Fibroblast of skin of abdomen (primary cell): Measurements from ENCODE around the gene CAMSAP1.

Source experiments
- DNase-seq: peaks from one replicate; pipeline ENCODE4 v3.0.0-alpha.2; 2013

The CAMSAP1 gene

DNA sequence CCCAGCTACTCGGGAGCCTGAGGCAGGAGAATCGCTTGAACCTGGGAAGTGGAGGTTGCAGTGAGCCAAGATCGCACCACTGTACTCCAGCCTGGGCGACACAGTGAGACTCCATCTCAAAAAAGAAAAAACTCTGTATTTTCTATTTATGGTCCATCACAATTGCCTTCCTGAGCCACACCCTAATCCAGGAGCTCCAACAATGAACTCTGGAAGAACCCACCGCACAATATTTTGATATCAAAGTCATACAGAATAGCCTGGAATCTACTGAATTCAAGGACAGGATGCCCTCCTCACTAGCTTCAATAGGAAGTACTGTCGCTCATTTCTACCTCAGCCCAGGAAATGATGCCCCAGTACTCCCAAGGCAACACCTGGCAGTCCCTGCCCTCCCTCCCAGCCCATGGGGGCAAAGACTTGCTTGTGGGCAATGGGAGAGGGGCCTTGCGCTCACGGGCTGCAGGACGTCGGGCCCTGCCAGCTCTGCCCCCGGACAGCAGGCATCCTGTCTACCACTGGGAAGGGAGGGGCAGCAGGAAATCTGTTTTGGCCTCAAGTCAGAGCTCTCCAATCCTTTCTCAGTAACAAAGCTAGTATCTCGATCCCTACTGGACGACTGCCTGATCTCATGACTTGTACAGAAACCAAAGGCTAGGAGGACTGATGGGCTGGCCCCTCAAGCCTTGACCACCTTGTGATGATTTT lies 34.1 kb upstream of the CAMSAP1 start:
- DNase-seq: no peak

DNA sequence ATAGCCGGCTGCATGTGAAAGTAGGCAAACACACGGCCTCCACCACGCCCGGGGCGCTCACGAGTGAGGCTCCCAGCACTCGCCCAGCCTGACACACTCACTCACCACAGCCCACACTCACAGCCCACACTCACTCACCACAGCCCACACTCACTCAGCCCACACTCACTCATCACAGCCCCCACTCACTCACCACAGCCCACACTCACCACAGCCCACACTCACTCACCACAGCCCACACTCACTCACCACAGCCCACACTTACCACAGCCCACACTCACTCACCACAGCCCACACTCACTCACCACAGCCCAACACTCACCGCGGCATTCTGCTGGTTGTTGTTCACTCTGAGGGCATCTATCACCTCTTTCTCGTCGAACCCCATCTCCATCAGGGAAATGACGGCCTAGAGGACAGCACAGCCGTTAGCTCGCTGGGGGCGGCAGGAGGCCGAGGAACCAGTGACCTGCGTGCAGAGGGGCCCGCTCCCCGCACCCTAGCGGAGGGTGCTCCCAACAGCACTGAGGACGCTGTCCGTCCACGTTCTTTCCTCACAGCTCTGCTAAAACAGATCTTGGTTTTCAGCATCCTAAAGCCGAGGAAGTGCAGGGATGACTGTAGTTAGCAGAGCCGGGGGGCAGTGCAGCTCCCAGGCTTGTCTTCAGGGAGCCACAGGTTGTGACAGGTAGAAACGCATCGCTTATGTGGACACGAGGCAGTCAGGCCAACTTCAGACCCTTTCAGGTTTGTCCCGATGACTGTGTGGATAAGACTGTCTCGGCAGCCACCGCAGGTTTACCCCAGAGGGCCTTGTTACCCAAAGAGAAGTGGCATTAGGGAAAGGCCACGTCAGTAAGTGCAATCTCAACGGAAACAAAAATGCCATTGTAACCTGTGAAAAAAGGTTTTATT lies 32.3 kb upstream of the CAMSAP1 start:
- no peak for DNase-seq

DNA sequence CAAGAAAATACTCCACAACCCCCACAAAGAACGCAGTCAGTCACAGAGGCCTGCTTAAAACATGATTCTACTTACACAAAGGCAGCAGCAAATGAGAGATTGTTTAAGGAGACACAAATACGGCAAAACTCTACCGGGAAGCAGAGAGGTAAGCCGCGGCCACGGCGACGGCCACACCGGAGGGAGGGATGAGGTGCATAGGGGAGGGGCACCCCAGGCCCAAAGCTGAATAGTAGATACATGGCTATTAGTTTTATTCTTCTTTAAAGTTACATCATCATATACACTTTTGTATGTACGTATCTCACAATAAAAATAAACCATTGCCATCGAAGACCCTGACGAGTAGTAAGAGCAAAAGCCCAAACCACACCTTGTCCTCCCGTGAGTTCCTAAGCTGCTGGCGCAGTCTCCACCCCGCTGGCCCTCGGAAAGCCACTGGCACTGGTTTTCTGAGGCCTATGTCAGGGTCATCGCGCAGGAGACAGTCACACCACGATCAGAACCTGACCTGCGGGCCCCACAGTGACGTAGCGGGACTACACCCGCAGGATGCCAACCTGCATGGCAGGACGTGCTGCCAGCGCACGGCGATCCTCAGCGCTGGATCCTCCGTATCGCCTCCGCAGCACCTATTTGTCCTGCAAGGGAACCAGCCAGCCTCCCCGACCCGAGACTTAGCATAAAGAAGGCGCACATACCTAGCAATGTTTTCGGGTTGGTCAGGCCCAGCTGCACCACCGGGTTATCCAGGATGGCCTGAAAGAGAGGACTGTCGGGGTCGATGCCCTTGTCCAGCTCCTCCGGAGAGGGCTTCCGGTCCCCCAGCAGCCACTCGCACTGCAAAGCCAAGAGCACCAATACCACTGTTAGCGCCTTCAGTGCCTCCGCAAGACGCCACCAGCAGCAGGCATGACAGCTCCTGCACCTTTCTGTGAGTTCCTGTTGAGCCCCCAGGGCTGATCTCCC lies 30.5 kb upstream of the CAMSAP1 start:
- DNase-seq: no peak

DNA sequence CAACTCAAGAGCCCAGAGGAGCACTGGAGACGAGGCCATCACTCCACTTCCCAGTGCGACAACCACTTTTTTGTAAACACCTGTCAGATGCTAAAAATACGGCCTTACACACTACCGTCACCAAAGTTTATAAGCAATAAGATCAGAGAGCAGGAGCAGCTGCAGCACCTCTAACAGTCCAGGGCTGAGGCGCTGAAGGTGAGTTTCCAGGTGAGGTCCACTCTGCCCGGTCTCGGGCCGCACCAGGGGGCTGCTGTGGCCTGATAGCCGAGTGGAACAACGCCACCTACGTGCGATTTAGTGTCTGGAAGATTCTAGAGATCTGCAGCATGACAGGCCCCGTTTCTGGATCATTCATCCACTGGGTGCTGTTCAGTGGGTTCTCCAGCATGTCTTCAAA lies 25.8 kb upstream of the CAMSAP1 start:
- DNase-seq: no peak

DNA sequence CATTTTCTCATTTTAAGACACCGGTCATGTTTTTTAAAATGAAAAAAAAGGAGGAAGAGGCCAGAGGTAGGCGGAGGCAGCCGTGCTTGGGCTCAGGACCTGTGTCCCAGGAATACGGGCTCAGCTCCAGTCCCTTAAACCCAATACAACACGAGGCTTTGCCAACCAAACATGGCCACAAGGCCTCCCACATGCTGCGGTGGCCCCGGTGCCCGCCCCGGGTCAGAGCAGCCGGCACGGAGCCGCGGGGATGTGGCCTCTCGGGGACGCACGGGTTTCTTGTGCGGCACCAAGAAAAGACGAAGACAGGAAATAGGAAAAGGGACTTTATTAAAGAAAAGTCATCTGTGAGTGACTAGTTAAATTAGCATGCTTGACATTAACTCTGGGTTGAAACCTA lies 25.3 kb upstream of the CAMSAP1 start:
- DNase-seq: no peak

DNA sequence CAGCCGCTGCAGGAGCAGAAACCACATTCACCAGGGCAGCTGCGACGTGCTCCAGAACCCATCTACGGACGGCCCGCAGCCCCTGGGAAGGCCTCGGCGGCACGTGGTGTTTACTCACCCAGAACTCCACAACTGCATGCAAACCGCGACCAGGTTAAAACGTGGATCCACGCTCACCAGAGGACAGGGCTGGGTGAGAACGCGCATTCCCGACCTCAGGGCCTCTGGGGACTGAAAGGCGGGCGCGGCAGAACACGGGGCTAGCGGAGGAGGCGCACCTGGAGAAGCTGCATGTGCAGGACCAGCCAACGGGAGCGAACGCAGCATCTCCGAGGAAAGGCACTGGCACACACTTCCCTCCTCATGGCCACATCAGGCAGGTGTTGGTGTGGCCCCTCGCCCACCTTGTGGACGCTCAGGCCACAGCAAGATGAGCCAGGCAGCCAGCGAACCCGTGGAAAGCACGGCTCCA lies 24.0 kb upstream of the CAMSAP1 start:
- no peak for DNase-seq

DNA sequence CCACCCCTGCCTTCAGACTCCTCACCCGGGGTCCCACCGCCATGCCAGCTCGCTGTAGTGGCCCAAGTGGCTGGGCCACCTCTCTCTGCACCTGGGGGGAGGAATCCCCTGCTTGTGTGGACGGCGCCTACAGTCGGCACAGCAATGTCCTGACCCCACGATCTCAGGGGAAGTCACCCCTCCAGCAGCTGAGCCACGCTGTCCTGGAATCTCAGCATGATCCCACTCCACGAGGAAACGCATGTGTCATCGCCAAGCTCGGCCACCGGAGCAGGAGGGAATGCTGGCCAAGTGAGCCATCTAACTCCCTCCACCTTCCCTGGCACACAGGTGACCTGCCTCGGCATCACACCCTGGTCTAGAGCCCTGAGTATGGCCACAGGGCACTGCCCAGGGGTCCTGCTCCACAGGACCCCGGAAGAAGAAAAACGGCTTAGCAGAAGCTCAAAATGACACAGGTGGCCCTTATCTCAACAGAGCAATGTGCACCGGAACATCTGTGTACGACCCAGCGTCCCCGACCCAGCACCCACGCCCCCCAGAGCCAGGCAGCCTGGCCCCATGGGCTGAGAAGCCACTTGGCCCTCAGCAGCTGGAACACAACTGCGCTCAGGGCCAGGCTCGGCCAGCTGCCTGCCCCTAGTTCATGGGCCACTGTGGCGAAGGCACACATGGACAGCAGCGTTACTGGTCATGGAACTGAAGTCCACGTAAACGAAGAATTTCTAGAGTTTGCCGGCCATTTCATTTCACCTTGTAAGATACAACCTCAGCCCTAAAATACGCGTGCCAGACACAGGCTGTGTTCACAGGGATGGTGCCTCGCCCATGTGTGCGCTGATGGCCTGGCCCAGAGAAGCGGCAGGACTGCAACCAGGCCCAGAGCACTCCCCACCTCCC lies 23.4 kb upstream of the CAMSAP1 start:
- no peak for DNase-seq

DNA sequence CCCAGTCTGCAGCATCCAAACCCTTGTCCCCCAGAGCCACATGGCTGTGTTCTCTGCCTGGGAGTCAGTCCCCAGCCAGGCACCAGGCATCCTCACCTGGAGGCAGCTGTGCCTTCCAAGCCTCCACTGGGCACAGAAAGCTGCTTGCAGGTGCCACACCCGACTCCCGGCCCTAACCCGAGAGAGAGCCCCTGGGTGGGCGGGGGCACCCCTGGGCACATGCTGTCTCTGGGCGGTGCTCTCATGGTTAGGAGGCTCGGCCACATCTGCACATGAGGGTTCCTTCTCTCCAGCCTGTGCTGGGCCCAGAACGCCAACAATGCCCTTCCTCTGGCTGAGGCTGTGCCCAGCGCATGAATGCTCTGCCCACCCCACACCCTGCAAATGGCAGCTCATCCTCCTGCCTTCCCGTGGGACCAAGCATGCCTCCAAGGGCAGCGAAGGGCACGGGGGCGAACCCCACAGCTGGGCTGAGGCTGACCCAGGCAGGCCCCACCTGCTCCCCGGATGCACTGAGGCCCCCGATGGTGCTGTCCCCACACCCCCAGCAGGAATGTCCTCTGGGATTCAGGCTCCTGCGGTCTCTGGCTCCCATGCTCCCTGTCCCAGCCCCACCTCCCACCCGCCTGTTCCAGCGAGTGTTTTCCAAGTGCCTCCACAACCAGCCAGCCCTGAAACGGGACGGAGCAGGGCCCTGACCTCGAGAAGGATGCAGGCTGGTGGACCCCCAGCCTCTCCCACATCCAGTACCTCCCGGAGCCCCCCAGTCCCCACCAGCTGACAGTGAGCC lies 22.5 kb upstream of the CAMSAP1 start:
- DNase-seq: no peak

DNA sequence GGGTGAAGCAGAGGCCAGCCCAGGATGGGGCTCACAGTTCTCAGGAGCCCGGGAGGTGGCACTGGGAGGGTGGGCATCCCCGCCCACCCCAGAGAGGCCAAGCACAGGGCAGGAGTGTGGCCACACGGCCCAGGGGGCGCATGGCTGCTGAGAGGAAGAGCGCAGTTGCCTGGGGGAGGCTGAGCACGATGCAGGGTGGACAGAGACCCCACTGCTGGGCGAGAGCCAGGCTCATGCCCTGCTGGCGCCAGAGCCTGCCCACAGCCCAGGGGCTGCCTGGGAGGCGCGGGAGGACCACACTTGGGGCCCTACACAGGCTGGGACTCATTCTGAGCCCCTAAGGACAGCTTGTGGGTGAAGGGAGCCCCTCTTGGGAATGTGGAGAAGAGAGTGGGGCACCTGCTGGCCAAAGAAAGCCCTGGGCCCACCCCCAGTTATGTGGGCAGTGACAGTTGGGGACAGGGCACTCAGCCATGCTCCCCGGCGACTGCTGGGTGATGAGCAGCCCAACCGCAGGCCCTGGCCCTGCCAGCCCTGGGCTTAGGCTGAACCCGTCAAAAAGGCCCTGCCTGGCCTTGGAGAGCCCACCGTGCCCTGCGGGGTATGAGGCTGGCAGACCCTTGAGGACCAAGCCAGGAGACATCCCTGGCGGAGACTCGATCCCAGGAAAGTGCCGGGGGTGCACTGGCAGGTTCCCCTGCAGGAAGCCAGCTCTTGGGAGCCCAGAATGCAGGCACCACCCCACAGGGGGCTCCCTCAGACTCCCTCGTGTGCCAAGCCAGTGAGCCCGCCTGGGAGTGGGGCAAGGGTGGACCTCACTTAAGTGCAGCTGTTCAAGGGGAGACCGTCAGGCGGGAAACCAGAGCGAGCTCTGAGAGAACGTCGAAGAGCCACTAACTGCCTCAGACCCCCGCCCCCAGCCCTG lies 21.6 kb upstream of the CAMSAP1 start:
- no peak for DNase-seq

DNA sequence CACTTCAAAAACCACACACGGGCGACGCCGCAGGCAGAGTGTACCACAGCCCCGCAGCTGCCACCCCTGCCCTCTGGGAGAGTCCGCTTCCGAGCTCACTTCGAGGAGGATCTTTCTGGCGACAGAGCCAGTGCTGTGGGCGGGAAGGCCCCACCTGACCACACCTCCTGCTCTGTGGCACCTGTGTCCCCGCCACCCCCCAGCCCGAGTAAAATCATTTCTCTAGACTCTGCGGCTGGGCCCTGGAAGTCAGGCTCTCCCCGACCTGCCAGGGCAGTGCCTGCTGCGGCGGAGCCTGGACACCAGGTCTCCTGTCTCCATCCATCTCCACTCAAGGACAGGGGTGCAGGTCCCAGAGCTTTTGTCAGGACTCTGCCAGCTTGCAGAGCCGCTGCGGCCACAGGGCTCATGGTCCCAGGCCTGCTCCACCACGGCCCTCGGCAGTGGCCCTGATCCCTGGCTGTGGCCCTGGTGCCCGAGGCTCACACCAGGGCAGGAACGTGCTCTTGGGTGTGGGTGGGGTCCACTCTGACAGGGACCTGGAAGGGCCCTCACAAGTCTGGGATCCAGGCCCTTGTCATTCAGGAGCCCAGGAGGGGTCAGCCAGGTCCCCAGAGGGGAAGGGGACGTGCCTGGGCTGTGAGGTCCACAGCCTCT lies 20.9 kb upstream of the CAMSAP1 start:
- no peak for DNase-seq

DNA sequence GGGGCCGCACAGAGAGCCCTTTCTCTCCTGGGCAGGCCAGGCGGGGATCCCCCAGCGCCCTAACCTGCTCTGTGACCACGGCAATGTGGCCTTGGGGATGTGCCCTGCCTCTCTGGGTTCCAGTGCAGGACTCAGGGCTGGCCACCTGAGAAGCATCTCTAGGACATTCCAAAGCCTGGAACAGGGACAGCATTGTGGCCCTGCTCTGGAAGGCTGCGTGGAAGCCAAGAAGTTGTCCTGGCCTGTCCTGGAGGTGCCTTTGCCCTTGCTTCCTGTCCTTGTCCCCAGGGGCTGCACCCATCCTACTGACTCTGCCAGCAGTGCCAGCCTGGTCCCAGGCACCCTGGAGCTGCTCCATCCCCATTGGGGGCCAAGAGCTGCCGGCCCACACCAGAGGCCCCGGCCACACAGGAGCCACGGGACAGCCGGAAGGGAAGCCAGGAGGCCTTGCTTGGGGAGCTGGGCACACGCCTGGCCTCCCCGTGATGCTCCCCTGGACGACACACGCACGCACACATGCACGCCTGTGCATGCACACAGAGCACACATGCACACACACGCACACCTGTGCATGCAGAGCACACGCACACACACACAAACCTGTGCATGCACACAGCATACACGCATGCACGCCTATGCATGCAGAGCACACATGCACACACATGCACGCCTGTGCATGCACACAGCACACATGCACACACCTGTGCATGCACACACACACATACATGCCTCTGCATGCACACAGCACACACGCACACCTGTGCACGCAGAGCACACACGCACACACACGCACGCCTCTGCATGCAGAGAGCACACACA lies 20.1 kb upstream of the CAMSAP1 start:
- no peak for DNase-seq

DNA sequence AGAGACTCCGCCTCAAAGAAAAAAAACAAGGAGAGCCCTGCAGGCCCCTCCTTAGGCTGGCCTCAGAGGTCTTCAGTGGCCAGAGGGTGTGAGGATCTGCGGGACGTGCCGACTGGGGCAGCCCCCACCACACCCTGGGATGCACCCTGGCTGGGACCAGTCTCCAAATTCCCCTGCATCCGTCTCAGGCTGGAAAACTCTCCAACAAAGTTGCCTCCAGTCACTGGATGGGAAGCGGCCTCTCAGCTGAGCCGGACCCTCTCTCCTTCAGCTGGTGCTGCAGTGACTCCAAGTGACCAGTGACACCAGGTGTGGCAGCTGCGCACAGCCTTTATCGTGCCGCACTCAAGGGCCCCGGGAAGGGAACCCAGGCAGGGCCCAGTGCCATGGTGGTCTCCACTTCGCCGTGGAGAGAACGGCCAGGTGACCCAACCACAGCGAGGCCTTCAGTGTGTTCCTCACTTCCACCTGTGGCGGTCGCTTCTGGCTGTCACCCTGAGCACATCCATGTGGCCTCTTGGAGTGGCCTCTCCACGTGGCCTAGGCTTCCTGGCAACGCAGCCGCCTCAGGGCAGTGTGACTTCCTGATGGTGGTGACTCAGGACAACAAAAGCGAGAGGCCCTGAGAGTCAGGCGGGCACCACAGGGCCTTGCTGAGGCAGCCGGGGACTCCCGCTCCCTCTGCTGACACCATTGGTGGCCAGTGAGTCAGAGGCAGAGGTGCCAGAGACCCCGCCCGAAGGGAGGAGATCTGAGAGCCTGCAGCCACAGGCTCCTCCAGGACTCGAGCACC lies 19.3 kb upstream of the CAMSAP1 start:
- DNase-seq: no peak

DNA sequence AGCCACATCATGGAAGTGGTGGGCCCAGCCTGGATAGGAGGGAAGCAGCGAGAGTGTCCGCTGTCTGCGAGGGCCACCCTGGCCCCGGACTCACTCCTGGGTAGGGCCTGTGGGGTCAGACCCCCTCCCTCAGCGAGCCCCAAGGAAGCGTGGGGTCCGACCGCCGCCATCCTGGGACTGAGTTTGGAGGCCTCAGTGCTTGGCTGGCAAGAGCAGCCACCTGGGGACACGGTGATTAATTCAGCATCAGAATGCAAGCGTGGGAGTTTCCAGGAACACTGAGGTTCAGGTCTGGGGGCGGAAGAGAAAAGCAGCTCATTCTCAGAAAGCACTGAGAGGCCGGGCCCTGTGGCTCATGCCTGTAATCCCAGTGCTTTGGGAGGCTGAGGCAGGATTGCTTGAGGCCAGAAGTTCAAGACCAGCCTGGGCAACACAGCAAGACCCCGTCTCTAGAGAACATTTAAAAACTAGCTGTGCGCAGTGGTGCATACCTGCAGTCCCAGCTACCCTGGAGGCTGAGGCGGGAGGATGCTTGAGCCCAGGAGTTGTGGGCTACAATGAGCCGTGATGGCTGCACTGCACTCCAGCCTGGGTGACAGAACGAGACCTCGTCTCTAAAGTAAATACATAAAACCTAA lies 18.3 kb upstream of the CAMSAP1 start:
- DNase-seq: no peak

DNA sequence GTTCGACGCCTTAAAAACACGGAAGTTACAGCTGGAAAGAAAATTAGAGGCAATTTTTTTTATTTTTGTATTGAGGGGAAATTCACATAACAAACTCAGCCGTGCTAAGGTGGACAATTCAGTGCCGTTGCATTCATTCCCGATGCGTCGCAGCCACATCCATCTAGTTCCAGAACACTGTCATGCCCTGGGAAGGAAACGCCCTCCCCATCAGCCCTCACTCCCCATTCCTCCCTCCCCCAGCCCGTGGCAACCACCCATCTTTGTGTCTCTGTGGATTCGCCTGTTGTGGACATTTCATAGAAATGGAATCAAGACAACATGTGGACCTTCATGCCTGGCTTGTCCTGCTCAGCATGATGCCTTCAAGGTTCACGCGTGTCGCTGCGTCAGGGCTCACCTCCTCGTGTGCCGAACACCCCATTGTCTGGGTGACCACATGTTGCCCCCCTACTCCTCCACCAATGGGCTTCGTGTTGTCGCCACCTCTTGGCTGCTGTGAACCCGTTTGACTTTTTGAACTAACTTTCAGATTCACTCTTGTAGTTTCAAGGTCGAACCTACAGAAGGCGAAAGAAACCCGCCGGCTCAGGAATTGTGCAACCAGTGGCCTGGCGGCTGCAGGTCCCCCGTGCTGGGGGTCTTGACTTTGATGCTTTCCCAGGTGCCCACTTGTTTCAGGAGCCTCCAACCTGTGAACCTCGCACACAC lies 17.4 kb upstream of the CAMSAP1 start:
- DNase-seq: no peak

DNA sequence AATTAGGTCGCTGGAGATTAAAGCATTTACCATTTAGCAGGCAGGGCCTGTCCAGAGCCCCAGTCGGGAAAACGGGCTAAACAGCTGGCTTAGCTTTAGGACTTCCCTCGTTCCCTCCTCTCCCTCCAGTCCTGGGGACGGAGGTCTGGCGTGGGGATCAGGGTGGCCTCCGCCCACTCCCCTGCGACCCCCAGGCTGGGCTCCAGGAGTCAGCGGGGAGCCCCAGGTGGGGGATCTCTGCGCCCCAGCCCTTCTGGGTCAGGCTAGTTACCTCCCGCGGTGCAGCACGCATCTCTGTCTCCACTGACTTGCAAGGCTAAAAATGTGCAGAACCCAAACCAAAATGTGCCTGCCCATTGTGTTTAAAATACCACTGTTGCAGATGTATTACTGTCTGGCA lies 16.2 kb upstream of the CAMSAP1 start:
- no peak for DNase-seq

DNA sequence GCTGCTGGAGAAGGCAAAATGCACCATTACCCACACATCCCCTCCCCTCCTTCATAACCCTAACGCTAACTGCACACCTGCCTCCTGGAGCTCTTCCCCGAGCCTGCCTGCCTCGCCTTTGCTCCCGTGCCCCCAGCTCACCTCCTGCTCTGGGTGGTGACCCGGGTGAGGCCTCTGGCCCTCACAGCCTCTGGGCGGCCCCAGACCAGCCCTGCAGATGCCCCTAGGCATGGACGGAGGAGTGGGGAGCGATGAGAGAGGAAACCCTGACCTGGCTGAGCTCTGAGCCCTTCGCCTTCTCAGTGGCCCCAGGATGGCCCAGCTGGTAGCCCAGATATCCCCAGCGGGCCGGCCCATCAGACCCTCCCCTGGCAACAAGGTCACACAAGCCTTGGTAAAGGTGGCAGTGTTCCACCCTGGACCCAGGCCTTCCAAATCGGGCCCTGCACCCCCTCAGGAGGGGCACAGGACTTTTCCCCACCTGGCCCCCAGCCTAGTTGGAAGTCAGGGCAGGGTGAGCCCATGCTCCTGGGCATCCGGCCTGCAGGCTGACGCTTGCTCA lies 14.5 kb upstream of the CAMSAP1 start:
- DNase-seq: no peak
